HEK293 (cell line): Measurements from ENCODE around the gene AGO3.

Experiments
- ZNF24 ChIP-seq: fragments of 450-650 bp; formaldehyde crosslinking; IDR thresholded peaks from 2 replicates; pipeline ENCODE4 v1.5.1; 2016; ENCODE audit warnings: missing biosample characterization, missing genetic modification characterization
- ZNF391 ChIP-seq: fragments of 450-650 bp; formaldehyde crosslinking; IDR thresholded peaks from 2 replicates; pipeline ENCODE4 v1.5.1; 2016; ENCODE audit warnings: low read depth, missing biosample characterization, missing genetic modification characterization, borderline replicate concordance
- TF ChIP-seq, protein P1 (sequence below): fragments of 450-650 bp; formaldehyde crosslinking; IDR thresholded peaks from 2 replicates; pipeline ENCODE4 v1.5.1; 2016; ENCODE audit warnings: missing biosample characterization, missing genetic modification characterization, low read depth

DNA sequence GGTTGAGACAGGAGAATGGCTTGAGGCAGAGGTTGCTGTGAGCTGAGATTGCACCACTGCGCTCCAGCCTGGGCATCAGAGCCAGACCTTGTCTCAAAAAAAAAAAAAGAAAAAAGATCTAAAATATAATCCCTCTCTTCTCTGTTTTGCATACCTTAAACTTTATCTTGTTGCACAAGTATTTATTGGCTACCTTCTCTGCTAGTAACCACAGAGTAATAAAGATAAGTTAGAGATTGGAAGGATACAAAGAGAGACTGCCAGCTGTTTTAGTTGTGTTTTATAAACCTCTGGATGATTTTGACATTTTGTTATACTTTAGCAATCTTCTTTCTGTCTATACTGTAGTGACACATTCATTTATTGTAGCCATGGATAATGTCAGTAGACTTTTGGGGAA is 27.7 kb downstream of the AGO3 start:
- TF ChIP-seq ZNF391 (tag by site-specific recombination) = no peak
- TF ChIP-seq ZNF24 (tag by site-specific recombination) = no peak
- TF ChIP-seq, protein P1, sequence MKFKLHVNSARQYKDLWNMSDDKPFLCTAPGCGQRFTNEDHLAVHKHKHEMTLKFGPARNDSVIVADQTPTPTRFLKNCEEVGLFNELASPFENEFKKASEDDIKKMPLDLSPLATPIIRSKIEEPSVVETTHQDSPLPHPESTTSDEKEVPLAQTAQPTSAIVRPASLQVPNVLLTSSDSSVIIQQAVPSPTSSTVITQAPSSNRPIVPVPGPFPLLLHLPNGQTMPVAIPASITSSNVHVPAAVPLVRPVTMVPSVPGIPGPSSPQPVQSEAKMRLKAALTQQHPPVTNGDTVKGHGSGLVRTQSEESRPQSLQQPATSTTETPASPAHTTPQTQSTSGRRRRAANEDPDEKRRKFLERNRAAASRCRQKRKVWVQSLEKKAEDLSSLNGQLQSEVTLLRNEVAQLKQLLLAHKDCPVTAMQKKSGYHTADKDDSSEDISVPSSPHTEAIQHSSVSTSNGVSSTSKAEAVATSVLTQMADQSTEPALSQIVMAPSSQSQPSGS (tag by site-specific recombination) = no peak
